Skeletal muscle satellite cell (primary cell): ENCODE measurements around the gene KIAA1217.
"Not testable (repeated sequence)": the region's sequence is repeated elsewhere in the genome, so short reads cannot be mapped to it uniquely, and the experiment has no call there.

Experiments used
- H3K27me3 ChIP-seq: 2 replicates; pipeline ENCODE4 v1.7.0; 2013; ENCODE audit warnings: low read length; ENCODE audit not compliant: control insufficient read depth, insufficient read depth
- H3K36me3 ChIP-seq: 2 replicates; pipeline ENCODE4 v1.7.0; 2013; ENCODE audit warnings: mild to moderate bottlenecking, control low read depth, low read length; ENCODE audit not compliant: insufficient read depth
- H3K4me1 ChIP-seq: 2 replicates; pipeline ENCODE4 v1.7.0; 2013; ENCODE audit warnings: low read length; ENCODE audit not compliant: control insufficient read depth, insufficient read depth
- H3K4me2 ChIP-seq: 2 replicates; pipeline ENCODE4 v1.7.0; 2013; ENCODE audit warnings: mild to moderate bottlenecking, low read length
- H3K4me3 ChIP-seq: 2 replicates; pipeline ENCODE4 v1.7.0; 2013; ENCODE audit warnings: low read length
- H3K9ac ChIP-seq: 2 replicates; pipeline ENCODE4 v1.7.0; 2013; ENCODE audit warnings: mild to moderate bottlenecking, low read depth, low read length, moderate library complexity
- H3K9me3 ChIP-seq: replicated peaks from 2 replicates; pipeline ENCODE4 v1.7.0; 2013; ENCODE audit warnings: mild to moderate bottlenecking, control low read depth, low read length

Gene KIAA1217

DNA sequence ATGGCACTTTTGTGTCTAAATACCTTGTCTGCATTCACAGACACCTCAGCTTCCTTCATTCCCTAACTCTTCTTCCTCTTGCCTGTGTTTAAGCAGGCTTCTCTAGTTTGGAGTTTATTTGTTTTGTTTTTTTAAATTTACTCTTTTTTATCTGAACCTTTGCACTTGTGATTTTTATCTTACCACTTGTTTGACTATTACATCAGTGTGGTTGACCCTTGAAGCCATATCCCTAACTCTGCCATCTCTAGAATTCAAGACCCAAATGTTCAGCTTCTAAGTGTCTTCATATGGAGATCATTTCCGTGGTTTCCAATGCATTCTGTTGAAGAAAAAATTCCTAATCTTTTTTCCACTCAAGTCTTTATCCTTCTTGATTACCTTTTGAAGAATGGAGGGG is 233.3 kb downstream of the KIAA1217 start:
- no peak overlapping the region for H3K9ac ChIP-seq
- no peaks in the 10 kb centered on the region for H3K36me3 ChIP-seq
- no peak overlapping the region for H3K4me2 ChIP-seq
- H3K4me3 ChIP-seq = no peak overlapping the region
- peaks cover 23% of the 10 kb centered on the region for H3K4me1 ChIP-seq
- H3K9me3 ChIP-seq = no peaks in the 10 kb centered on the region
- H3K27me3 ChIP-seq = no peaks in the 10 kb centered on the region

DNA sequence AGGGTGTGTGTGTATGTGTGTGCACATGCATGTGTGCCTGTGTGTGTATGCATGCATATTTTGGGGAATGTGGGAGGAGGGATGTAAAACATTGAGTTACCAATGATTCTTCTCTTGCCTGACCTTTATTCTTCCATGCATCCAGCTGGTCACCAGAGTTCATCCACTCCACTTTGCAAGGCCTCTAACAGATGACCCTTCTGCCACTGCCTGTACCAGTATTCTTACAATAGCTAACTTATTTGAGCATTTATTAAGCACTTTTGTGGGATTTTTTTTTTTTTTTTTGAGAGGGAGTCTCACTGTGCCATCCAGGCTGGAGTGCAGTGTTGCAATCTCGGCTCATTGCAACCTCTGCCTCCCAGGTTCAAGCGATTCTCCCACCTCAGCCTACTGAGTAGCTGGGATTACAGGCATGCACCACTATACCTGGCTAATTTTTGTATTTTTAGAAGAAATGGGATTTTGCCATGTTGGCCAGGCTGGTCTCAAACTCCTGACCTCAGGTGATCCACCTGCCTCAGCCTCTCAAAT is 233.8 kb downstream of the KIAA1217 start:
- peaks cover 23% of the 10 kb centered on the region for H3K4me1 ChIP-seq
- not testable (repeated sequence) for H3K9me3 ChIP-seq, H3K27me3 ChIP-seq, H3K4me2 ChIP-seq, H3K9ac ChIP-seq, H3K4me3 ChIP-seq, H3K36me3 ChIP-seq

DNA sequence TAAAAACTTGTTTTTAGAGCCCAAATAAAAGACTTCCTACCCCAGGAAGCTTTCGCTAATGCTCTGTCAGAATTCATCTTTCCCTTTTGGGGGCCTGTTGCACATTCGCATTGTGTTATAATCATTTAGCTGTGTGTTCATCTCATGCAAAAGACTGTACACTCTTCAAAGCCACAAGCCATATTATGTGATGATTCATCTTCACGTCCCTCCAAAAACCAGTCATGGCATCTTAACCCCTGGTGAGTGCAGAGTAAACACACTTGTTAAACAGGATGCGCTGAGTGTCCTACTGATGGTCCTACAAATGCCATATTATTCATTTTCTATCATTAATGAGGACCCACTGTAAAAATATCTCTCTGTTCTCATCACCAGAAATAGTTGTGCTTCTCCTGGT is 235.4 kb downstream of the KIAA1217 start:
- Histone ChIP-seq H3K4me2 (no peak overlapping the region), H3K27me3 (no peaks in the 10 kb centered on the region), H3K9ac (no peak overlapping the region), H3K4me3 (no peak overlapping the region), H3K9me3 (no peaks in the 10 kb centered on the region), H3K36me3 (no peaks in the 10 kb centered on the region), H3K4me1 (peaks cover 32% of the 10 kb centered on the region)

DNA sequence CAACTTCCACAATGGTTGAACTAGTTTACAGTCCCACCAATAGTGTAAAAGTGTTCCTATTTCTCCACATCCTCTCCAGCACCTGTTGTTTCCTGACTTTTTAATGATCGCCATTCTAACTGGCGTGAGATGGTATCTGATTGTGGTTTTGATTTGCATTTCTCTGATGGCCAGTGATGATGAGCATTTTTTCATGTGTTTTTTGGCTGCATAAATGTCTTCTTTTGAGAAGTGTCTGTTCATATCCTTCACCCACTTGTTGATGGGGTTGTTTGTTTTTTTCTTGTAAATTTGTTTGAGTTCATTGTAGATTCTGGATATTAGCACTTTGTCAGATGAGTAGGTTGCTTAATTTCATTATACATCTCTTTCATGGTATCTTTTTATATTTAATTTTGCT is 237.0 kb downstream of the KIAA1217 start:
- peaks cover 35% of the 10 kb centered on the region for H3K4me1 ChIP-seq
- H3K27me3 ChIP-seq, H3K36me3 ChIP-seq, H3K9me3 ChIP-seq, H3K9ac ChIP-seq, H3K4me3 ChIP-seq, H3K4me2 ChIP-seq: not testable (repeated sequence)

DNA sequence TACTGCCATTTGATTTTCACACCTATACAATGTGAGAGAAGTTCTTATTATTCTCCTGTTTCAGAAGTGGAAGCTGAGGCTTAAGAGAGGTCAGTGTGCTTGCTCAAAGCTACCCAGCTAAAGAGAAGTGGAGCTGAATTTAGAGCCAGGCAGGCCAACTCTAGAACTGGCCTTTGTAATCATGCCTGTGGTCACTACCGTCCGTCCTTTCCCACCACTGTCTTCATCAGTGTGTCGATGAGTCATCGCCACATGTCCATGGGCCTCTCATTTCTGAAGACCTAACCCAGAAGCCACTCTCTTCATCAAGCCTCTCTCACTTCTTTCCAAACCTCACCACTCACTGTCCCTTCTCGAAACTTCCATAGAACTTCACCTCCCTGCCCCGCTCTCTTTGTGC is 237.8 kb downstream of the KIAA1217 start:
- H3K9me3 ChIP-seq = no peaks in the 10 kb centered on the region
- H3K4me1 ChIP-seq = peaks cover 35% of the 10 kb centered on the region
- no peaks in the 10 kb centered on the region for H3K27me3 ChIP-seq
- H3K9ac ChIP-seq = no peak overlapping the region
- H3K4me3 ChIP-seq = no peak overlapping the region
- no peaks in the 10 kb centered on the region for H3K36me3 ChIP-seq
- H3K4me2 ChIP-seq = no peak overlapping the region

DNA sequence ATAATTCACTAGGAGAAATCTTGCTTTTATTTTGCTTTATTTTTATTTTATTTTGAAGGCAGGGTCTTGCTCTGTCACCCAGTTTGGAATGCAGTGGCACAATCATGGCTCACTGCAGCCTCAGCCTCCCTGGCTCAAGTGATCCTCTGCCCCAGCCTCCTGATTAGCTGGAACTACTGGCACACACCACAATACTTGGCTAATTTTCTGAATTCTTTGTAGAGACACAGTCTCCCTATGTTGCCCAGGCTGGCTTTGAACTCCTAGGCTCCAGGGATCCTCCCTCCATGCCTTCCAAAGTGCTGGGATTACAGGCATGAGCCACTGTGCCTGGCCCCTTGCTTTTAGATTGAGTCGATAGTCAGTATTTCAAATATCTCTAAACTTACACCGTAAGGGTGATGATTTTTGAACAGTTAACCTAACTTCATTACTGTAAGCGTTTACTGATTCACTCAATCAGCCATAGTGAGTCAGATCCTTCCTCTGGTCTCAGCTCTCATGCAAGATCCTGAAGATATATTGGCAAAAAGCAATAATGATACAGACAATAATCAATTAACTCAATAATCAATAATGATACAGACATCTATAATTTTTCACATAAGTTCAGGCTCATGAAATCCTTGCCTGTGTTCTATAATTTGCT is 239.5 kb downstream of the KIAA1217 start:
- no peaks in the 10 kb centered on the region for H3K36me3 ChIP-seq
- H3K9me3 ChIP-seq = no peaks in the 10 kb centered on the region
- no peak overlapping the region for H3K4me3 ChIP-seq
- peak overlapping the region; percentile 17 for H3K4me2 ChIP-seq
- no peak overlapping the region for H3K9ac ChIP-seq
- H3K27me3 ChIP-seq = no peaks in the 10 kb centered on the region
- peaks cover 35% of the 10 kb centered on the region for H3K4me1 ChIP-seq

DNA sequence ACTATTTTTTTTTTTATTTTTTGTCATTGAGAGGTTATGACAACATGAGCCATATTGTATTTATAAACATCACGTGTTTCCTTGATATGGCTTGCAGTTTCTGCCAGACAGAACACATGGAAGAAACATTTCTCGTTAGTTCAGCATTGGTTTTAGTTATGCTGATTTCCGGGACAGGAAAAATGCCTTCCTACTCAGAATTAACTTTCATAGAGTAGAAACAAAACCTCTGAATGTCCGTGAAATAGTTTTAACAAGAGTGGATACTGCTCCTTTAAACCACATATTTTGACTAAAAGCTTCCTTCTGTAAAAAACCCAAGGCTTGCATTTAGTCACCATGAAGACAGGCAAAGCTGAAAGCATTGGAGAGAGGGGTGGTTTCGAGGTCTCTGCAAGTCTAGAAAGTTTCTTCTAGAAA is 240.4 kb downstream of the KIAA1217 start:
- peaks cover 3% of the 10 kb centered on the region for H3K27me3 ChIP-seq
- peak overlapping the region; percentile 2 for H3K9ac ChIP-seq
- H3K36me3 ChIP-seq = no peaks in the 10 kb centered on the region
- H3K4me3 ChIP-seq = no peak overlapping the region
- no peaks in the 10 kb centered on the region for H3K9me3 ChIP-seq
- H3K4me1 ChIP-seq = peaks cover 30% of the 10 kb centered on the region
- peak overlapping the region; percentile 17 for H3K4me2 ChIP-seq

DNA sequence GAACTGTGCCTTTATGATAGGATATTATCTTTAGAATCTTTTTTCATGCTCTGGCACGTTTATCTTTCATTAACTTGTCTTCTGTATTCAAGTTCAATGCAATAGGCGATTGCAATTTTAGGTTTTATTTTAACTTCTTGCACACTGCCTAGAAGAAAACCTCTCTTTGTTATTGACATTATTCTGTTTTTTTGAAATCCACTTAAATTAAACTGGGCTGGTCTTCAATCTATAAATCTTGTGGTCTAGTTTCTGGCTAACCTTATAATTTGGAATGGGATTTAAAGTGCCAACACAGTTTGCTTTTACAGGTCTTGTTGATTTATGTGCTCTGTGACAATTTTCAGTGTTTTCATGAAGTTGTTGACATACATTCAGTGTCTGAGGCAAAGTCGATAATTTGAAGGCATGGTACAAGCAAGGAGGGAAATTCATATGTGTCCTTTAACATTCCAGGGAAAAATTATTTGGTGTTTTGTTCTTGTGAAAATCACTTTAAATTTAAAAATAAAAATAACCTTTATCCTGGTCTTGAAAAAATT is 240.9 kb downstream of the KIAA1217 start:
- Histone ChIP-seq H3K4me1 (peaks cover 25% of the 10 kb centered on the region), H3K9ac (no peak overlapping the region), H3K4me3 (no peak overlapping the region), H3K4me2 (peak overlapping the region; percentile 17), H3K36me3 (no peaks in the 10 kb centered on the region), H3K27me3 (peaks cover 3% of the 10 kb centered on the region), H3K9me3 (no peaks in the 10 kb centered on the region)

DNA sequence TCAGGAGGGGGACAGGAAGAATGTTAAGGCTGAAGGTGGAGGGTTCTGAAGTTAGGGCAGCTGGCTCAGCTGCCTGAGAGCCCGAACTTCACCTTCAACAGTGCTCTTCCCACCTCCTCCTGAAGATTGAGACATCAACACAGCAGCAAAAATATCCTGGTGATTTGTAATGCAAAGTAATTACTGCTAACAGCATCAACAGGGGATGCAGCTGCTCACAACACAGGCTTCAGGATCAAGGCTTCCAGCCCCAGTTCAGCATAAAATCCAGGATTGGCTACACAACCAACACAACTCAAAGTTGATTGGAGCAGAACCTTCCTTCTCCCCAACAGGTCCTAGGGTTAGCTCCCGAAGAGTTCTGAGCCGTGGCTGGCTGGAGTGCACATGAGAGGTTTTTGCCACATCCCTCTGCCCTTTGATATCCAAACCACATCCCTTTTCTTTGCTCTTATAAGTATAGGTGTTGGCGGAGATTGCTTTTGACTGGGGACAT is 242.4 kb downstream of the KIAA1217 start:
- H3K27me3 ChIP-seq = peaks cover 3% of the 10 kb centered on the region
- H3K9me3 ChIP-seq = no peaks in the 10 kb centered on the region
- H3K4me3 ChIP-seq = no peak overlapping the region
- no peak overlapping the region for H3K4me2 ChIP-seq
- peaks cover 23% of the 10 kb centered on the region for H3K4me1 ChIP-seq
- H3K36me3 ChIP-seq = no peaks in the 10 kb centered on the region
- H3K9ac ChIP-seq = no peak overlapping the region

DNA sequence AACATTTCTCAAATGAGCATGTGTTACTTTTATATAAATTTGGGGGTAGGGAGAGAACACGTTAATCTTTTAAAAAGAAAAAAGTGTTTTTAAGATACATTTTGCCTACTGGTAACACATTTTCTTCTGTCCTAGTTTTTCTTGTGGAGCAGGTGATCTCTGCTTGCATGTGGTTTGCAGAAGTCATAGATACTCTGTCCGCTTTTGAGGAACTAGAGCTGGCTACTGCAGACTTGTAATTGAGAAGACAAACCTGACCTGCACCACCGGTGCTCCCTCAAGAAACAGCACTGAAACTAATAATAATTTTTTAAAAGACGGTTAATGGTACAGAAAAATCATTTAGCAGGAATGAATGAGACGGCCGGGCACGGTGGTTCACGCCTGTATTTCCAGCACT is 243.1 kb downstream of the KIAA1217 start:
- peaks cover 3% of the 10 kb centered on the region for H3K27me3 ChIP-seq
- no peaks in the 10 kb centered on the region for H3K9me3 ChIP-seq
- H3K4me2 ChIP-seq = no peak overlapping the region
- peaks cover 16% of the 10 kb centered on the region for H3K4me1 ChIP-seq
- no peaks in the 10 kb centered on the region for H3K36me3 ChIP-seq
- H3K9ac ChIP-seq = no peak overlapping the region
- no peak overlapping the region for H3K4me3 ChIP-seq

DNA sequence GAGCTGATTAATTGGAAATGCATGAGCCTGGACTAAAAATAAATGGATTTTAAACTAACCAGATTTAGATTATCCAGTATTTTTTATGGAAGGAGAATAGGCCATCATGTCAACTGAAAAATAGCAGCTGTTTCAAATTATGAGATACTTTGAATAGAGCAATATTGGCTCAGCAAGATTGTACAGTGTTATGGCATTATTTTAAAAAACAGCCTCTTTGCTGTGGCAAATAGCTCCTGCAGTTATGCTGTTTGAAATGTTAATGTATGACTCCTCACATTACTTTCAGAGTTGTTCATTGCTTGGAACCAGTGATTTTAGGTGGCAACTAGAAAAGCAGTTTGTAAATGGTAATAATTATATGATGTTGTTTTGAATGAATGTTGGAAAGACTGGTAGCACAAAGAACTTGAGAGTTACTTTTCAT is 244.5 kb downstream of the KIAA1217 start:
- Histone ChIP-seq H3K4me2 (no peak overlapping the region), H3K9me3 (no peaks in the 10 kb centered on the region), H3K4me1 (peaks cover 22% of the 10 kb centered on the region), H3K36me3 (no peaks in the 10 kb centered on the region), H3K4me3 (no peak overlapping the region), H3K9ac (no peak overlapping the region), H3K27me3 (peaks cover 3% of the 10 kb centered on the region)

DNA sequence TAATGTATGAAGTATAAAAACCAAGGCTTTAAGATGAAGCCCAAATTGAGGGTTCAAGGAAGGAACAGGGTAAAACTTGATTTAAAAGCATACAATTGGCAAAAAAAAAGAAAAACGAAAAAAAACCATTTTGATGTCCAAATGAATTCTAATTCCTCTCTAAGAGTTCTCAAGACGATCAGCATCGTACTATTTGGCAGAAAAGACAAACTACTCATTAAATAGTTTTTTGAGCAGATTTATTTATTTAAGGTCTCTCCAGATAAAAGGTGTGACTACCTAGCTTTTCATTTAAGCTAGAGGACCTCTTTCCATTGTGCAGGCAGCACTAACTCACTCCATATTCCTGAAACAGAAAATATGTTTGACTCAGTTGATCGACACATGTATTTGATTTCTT is 245.0 kb downstream of the KIAA1217 start:
- H3K4me1 ChIP-seq = peaks cover 16% of the 10 kb centered on the region
- no peak overlapping the region for H3K4me2 ChIP-seq
- H3K9me3 ChIP-seq = no peaks in the 10 kb centered on the region
- peaks cover 3% of the 10 kb centered on the region for H3K27me3 ChIP-seq
- no peak overlapping the region for H3K9ac ChIP-seq
- H3K4me3 ChIP-seq = no peak overlapping the region
- H3K36me3 ChIP-seq = no peaks in the 10 kb centered on the region
